Measurements from ENCODE around the gene TMEM156.
"Not testable (repeated sequence)": the region's sequence is repeated elsewhere in the genome, so short reads cannot be mapped to it uniquely, and the experiment has no call there.

TMEM156 gene

DNA sequence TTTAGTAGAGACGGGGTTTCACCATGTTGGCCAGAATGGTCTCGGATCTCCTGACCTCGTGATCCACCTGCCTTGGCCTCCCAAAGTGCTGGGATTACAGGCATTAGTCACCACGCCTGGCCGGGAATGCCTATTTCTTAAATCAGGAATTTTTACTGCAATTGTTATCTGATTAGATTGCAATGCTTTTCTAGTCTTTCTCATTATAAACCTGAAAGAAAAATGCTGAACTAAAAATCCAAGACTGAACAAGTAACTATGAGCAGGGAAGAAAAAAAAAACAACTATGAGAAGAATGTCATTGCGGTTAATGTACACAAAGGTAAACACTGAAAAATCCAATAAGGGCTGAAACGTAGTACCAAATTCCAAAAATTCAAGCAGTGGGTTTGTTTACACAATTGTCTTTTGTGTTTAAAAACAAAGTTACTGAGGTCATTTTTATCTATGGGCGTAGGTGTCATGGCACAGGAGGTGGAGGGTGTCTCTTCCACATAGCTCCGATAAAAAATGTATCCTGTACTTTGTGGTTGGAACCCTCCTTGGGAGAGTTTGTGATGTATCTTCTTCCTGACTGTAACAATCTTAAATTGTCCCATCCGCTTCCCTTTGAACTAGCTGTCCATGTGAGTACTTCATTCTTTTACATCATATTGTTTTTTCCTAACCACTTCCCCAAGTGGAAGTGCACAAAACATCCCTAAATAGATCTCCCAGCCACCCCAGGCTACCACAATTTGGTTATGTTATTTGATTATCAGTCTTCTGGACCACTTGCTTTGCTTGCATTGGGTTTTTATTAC lies 11.1 kb upstream of the TMEM156 start:
- H3K36me3 ChIP-seq (ENCODE audit: control insufficient read depth, low read depth, low read length) = no peaks in the 10 kb centered on the region
- H3K9ac ChIP-seq (ENCODE audit: low read length) = peak overlapping the region; percentile 65
- H3K27ac ChIP-seq (ENCODE audit: low read length) = no peak overlapping the region
- H3K27me3 ChIP-seq (ENCODE audit: control insufficient read depth, insufficient read depth, low read length) = no peaks in the 10 kb centered on the region
- H3K9me3 ChIP-seq (ENCODE audit: control insufficient read depth, low read depth, low read length) = no peaks in the 10 kb centered on the region
- H3K4me1 ChIP-seq (ENCODE audit: control insufficient read depth, low read depth, low read length) = peaks cover 12% of the 10 kb centered on the region
- peak overlapping the region; percentile 72 for H3K4me3 ChIP-seq (ENCODE audit: low read length)

DNA sequence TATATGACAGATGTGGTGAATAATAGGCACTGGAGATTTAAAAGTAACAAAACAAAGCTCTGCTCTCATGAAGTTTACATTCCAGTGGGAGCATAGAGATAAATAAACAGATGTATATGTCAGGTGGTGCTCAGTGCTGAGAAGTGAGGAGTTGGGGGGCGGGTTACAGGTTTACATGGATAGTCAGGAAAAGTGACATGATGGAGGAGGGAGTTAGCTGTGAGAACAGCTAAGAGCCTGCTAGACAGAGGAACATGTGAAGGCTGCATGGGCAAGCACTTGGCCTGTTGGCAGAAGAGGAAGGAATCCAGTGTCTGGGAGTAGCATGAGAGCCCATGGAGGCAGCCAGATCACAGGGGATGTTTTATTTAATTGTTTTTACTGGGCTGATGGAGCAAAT lies 10.2 kb upstream of the TMEM156 start:
- Histone ChIP-seq H3K4me3 (ENCODE audit: low read length) (no peak overlapping the region), H3K36me3 (ENCODE audit: control insufficient read depth, low read depth, low read length) (no peaks in the 10 kb centered on the region), H3K27ac (ENCODE audit: low read length) (no peak overlapping the region), H3K9me3 (ENCODE audit: control insufficient read depth, low read depth, low read length) (no peaks in the 10 kb centered on the region), H3K4me1 (ENCODE audit: control insufficient read depth, low read depth, low read length) (peaks cover 12% of the 10 kb centered on the region), H3K27me3 (ENCODE audit: control insufficient read depth, insufficient read depth, low read length) (no peaks in the 10 kb centered on the region), H3K9ac (ENCODE audit: low read length) (no peak overlapping the region)

DNA sequence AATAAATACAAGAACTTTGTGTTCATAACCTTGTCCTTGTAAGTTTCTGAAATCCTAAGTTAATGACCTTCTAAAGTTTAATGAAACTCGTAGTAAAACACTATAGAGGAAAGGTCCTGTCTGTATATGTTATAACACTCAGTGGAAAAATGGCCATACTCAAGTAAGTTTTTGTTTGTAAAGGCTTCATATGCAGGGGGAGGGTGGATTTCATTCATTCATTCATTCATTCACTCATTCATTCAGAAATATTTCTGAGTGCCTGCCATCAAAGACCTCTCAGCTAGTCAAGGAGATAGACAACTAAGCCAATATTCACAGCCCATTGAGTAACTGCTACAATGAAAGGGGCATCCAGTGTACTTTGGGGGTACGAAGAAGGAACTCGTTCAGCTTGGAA lies 6.9 kb upstream of the TMEM156 start:
- Histone ChIP-seq H3K27me3 (ENCODE audit: control insufficient read depth, insufficient read depth, low read length) (no peaks in the 10 kb centered on the region), H3K4me3 (ENCODE audit: low read length) (no peak overlapping the region), H3K36me3 (ENCODE audit: control insufficient read depth, low read depth, low read length) (no peaks in the 10 kb centered on the region), H3K9ac (ENCODE audit: low read length) (no peak overlapping the region), H3K27ac (ENCODE audit: low read length) (no peak overlapping the region), H3K4me1 (ENCODE audit: control insufficient read depth, low read depth, low read length) (peaks cover 11% of the 10 kb centered on the region), H3K9me3 (ENCODE audit: control insufficient read depth, low read depth, low read length) (no peaks in the 10 kb centered on the region)

DNA sequence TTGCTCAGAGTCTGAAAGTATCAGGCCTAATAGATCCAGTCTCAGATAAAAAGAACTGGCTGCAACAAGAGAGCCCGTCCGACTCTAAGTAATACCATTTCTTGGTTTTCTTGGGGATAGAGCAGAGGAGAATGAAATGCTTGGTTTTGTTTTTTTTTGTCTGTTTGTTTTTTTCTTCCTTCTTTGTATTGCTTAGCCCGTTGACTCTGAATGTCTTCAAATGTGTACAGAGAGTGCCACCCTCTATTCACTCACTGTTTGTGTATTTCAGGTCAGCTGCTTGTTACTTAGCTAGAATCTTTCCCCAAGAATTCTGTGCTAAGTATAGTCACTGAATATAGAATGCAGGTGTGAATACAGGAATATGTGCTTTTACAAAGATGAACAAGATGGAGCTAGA lies 5.7 kb upstream of the TMEM156 start:
- Histone ChIP-seq H3K36me3 (ENCODE audit: control insufficient read depth, low read depth, low read length) (no peaks in the 10 kb centered on the region), H3K27me3 (ENCODE audit: control insufficient read depth, insufficient read depth, low read length) (no peaks in the 10 kb centered on the region), H3K9ac (ENCODE audit: low read length) (no peak overlapping the region), H3K27ac (ENCODE audit: low read length) (no peak overlapping the region), H3K9me3 (ENCODE audit: control insufficient read depth, low read depth, low read length) (no peaks in the 10 kb centered on the region), H3K4me3 (ENCODE audit: low read length) (no peak overlapping the region), H3K4me1 (ENCODE audit: control insufficient read depth, low read depth, low read length) (no peaks in the 10 kb centered on the region)

DNA sequence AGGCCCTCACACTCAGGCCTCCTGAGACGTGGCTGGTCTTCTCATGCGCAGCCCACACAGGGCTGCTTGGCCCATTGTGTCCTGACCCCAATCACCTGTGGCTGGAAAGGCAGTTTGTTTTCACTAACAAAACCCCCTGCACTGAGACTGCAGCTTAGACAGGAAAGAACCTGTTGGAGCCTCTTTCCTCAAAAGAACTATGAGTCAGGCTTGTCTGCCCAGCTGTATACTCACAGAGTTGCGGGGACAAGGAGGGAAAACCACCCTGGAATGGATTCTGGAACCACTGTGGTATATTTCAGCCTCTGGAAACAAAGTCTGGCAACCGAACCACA lies 5.2 kb upstream of the TMEM156 start:
- Histone ChIP-seq H3K27me3 (ENCODE audit: control insufficient read depth, insufficient read depth, low read length) (no peaks in the 10 kb centered on the region), H3K9ac (ENCODE audit: low read length) (no peak overlapping the region), H3K4me1 (ENCODE audit: control insufficient read depth, low read depth, low read length) (no peaks in the 10 kb centered on the region), H3K36me3 (ENCODE audit: control insufficient read depth, low read depth, low read length) (no peaks in the 10 kb centered on the region), H3K27ac (ENCODE audit: low read length) (no peak overlapping the region), H3K9me3 (ENCODE audit: control insufficient read depth, low read depth, low read length) (no peaks in the 10 kb centered on the region), H3K4me3 (ENCODE audit: low read length) (no peak overlapping the region)

DNA sequence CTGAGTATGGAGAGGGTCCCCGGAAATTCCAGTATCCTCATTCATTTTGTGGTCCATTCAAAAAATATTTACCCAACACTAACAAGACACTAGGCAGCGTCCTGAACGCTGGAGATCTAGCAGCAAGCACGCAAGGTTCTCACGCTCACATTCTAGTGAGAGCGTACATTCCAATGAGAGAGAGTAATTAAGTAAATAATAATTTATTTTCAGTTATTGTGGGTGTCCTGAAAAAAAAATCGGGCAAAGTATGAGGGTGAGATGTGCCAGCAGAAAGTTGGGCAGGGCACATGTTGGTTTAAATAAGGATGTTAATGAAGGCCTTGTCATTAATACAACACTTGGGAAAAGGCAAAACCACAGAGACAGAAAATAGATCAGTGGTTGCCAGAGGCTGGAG lies 4.0 kb upstream of the TMEM156 start:
- Histone ChIP-seq H3K9ac (ENCODE audit: low read length) (no peak overlapping the region), H3K9me3 (ENCODE audit: control insufficient read depth, low read depth, low read length) (no peaks in the 10 kb centered on the region), H3K4me1 (ENCODE audit: control insufficient read depth, low read depth, low read length) (no peaks in the 10 kb centered on the region), H3K36me3 (ENCODE audit: control insufficient read depth, low read depth, low read length) (no peaks in the 10 kb centered on the region), H3K4me3 (ENCODE audit: low read length) (no peak overlapping the region), H3K27ac (ENCODE audit: low read length) (no peak overlapping the region), H3K27me3 (ENCODE audit: control insufficient read depth, insufficient read depth, low read length) (no peaks in the 10 kb centered on the region)

DNA sequence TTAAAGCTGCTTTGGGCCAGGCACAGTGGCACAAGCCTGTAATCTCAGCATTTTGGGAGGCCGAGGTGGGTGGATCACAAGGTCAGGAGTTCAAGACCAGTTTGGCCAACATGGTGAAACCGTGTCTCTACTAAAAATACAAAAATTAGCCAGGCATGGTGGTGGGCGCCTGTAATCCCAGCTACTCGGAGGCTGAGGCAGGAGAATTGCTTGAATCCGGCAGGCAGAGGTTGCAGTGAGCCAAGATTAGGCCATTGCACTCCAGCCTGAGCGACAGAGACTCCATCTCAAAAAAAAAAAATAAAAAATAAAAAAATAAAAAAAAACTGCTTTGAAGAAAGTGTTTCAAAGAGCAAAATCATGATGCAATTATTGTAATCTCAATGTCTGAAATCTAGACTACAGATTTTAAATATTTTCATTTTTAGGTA lies 604 bp downstream of the TMEM156 start:
- not testable (repeated sequence) for H3K9me3 ChIP-seq (ENCODE audit: control insufficient read depth, low read depth, low read length); H3K36me3 ChIP-seq (ENCODE audit: control insufficient read depth, low read depth, low read length); H3K4me1 ChIP-seq (ENCODE audit: control insufficient read depth, low read depth, low read length); H3K27ac ChIP-seq (ENCODE audit: low read length); H3K9ac ChIP-seq (ENCODE audit: low read length); H3K27me3 ChIP-seq (ENCODE audit: control insufficient read depth, insufficient read depth, low read length); H3K4me3 ChIP-seq (ENCODE audit: low read length)

DNA sequence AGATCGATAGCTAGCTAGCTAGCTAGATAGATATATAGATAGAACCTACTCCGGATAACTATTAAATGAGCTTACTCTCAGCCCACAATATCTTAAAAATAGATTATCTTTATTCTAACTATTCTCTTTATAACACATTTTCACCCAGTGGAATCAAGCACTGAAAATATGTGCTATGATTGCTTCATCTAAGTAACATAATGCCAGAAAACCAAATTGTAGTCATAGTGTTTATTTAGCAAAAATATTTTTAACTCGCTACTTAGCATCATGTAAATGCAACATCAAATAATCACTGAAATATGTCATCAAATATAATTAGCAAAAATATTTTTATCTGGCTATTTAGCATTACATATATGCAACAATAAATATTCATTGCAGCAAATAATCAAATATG lies 1.5 kb downstream of the TMEM156 start:
- Histone ChIP-seq H3K4me1 (ENCODE audit: control insufficient read depth, low read depth, low read length) (no peaks in the 10 kb centered on the region), H3K27ac (ENCODE audit: low read length) (no peak overlapping the region), H3K27me3 (ENCODE audit: control insufficient read depth, insufficient read depth, low read length) (no peaks in the 10 kb centered on the region), H3K4me3 (ENCODE audit: low read length) (no peak overlapping the region), H3K9ac (ENCODE audit: low read length) (no peak overlapping the region), H3K9me3 (ENCODE audit: control insufficient read depth, low read depth, low read length) (no peaks in the 10 kb centered on the region), H3K36me3 (ENCODE audit: control insufficient read depth, low read depth, low read length) (no peaks in the 10 kb centered on the region)

DNA sequence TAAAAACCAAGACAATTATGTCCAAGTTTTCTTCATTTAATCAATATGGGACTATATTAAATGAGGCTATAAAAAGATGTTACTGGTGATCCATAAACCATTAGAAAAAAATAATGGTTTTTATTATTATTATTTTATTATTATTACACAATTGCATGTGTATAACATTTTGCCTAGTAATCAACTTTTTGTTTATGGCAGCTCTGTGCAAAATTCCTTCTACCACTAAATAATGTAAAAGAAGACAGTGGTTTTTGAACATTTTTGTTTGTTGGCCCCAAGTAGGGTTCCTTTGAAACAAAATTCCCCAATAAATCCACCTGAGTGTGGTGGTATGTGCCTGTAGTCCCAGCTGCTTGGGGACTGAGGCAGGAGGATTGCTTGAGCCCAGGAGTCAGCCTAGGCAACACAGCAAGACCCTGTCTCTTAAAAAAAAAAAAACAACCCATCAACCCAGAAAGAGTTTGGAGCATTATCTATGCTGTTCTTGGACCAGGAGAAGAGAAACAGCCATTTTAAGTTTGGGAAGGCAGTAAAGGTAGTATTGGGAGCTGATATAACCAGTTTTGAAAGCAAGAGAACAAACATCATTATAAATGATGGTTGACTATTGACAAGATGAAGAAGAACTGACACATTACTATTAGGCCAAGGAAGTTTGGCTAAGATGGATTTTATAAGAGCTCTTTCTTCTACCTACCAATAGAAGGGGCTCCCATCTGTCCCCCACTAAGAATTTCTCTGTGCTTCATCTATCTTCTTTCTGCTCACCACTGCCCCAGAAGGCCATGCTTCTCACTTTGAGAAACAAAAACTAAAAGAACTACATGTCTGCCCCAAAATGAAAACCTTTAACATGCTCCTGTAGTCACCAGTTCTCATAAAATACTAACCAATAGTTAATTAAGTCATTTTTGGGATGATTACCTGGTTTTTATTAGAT lies 2.2 kb downstream of the TMEM156 start:
- H3K4me3 ChIP-seq (ENCODE audit: low read length) = no peak overlapping the region
- no peak overlapping the region for H3K9ac ChIP-seq (ENCODE audit: low read length)

DNA sequence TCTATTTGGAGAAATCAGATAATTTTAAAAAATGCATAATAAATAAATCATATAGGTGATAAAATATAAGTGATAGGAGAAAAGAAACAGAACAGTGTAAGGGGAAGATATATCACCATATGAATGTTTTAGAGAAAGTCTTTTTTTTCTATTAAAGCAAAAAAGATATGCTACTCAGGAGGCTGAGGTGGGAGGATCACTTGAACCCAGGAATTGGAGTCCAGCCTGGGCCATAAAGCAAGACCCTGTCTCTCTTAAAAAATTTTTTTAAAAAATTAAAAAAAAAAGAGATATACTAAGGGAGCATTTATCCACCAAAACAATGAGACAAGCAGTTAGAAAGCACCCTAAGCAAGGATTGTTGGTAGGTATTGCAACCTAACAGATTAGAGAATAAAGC lies 6.1 kb downstream of the TMEM156 start:
- Histone ChIP-seq H3K9ac (ENCODE audit: low read length) (no peak overlapping the region), H3K4me1 (ENCODE audit: control insufficient read depth, low read depth, low read length) (no peaks in the 10 kb centered on the region), H3K27ac (ENCODE audit: low read length) (no peak overlapping the region), H3K27me3 (ENCODE audit: control insufficient read depth, insufficient read depth, low read length) (no peaks in the 10 kb centered on the region), H3K36me3 (ENCODE audit: control insufficient read depth, low read depth, low read length) (no peaks in the 10 kb centered on the region), H3K9me3 (ENCODE audit: control insufficient read depth, low read depth, low read length) (no peaks in the 10 kb centered on the region), H3K4me3 (ENCODE audit: low read length) (no peak overlapping the region)

More for the DNA sequence above, 2.2 kb downstream of the TMEM156 start:
- Histone ChIP-seq H3K4me1 (ENCODE audit: control insufficient read depth, low read depth, low read length) (no peaks in the 10 kb centered on the region), H3K36me3 (ENCODE audit: control insufficient read depth, low read depth, low read length) (no peaks in the 10 kb centered on the region), H3K9me3 (ENCODE audit: control insufficient read depth, low read depth, low read length) (no peaks in the 10 kb centered on the region), H3K27ac (ENCODE audit: low read length) (no peak overlapping the region), H3K27me3 (ENCODE audit: control insufficient read depth, insufficient read depth, low read length) (no peaks in the 10 kb centered on the region)

DNA sequence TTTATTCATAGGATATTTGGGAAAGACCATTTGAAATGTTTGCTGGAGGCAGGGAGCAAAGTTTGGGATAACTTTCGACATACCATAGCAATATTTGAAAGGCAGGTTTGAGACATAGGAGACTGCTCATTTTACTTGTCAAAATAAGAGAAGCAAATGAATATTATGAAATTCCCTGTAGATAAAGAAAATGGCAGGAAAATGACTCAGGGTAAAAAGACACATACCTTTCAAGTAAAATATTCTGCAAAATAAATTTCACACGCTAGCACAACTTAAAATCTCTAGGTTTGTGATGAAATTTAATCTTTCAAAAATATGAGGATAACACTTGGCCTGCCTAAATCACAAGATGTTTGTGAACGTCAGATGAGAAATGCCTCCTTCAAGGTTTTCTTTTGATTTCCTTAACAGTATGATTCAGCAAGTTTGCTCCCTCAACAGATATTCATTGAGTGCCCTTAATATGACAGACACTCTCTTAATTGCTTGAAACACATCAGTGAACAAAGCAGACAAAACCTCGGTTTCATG lies 6.6 kb downstream of the TMEM156 start:
- no peaks in the 10 kb centered on the region for H3K36me3 ChIP-seq (ENCODE audit: control insufficient read depth, low read depth, low read length)
- no peak overlapping the region for H3K9ac ChIP-seq (ENCODE audit: low read length)
- no peak overlapping the region for H3K27ac ChIP-seq (ENCODE audit: low read length)
- H3K27me3 ChIP-seq (ENCODE audit: control insufficient read depth, insufficient read depth, low read length) = no peaks in the 10 kb centered on the region
- no peak overlapping the region for H3K4me3 ChIP-seq (ENCODE audit: low read length)
- H3K9me3 ChIP-seq (ENCODE audit: control insufficient read depth, low read depth, low read length) = no peaks in the 10 kb centered on the region
- no peaks in the 10 kb centered on the region for H3K4me1 ChIP-seq (ENCODE audit: control insufficient read depth, low read depth, low read length)
